Neural progenitor cell (in vitro differentiated cells): ENCODE measurements around the gene APOC4. TPM values are rescaled to one million over a fixed set of nuclear protein-coding genes. Genes with fewer than 3 reads are reported as not detected.
A peak's percentile ranks its signal among the peaks of the same experiment; 100 is the strongest.

Experiments
- DNase-seq: peaks from one replicate; pipeline ENCODE4 v3.0.0-alpha.2; 2016; ENCODE audit warnings: low spot score
- H2AFZ ChIP-seq: fragments of 200-600 bp; sonication (generic); replicated peaks from 2 replicates; pipeline ENCODE4 v1.6.1; 2016; ENCODE audit warnings: antibody characterized with exemption
- H3F3A ChIP-seq: fragments of 200-600 bp; sonication (generic); 2 replicates; pipeline ENCODE4 v1.6.1; 2016; ENCODE audit warnings: antibody characterized with exemption, low read depth
- H3K27ac ChIP-seq: fragments of 200-600 bp; sonication (generic); 2 replicates; pipeline ENCODE4 v1.5.1; 2016; ENCODE audit warnings: mild to moderate bottlenecking
- H3K27me3 ChIP-seq: fragments of 200-600 bp; sonication (generic); 2 replicates; pipeline ENCODE4 v1.6.1; 2016; ENCODE audit warnings: mild to moderate bottlenecking, moderate library complexity
- H3K36me3 ChIP-seq: fragments of 200-600 bp; sonication (generic); 2 replicates; pipeline ENCODE4 v1.5.1; 2016
- H3K4me1 ChIP-seq: fragments of 200-600 bp; sonication (generic); 2 replicates; pipeline ENCODE4 v1.6.1; 2016; ENCODE audit warnings: mixed run types
- H3K4me2 ChIP-seq: fragments of 200-600 bp; sonication (generic); 2 replicates; pipeline ENCODE4 v1.6.1; 2016
- H3K4me3 ChIP-seq: fragments of 200-600 bp; sonication (generic); 2 replicates; pipeline ENCODE4 v1.5.1; 2016
- H3K79me2 ChIP-seq: fragments of 200-600 bp; sonication (generic); 2 replicates; pipeline ENCODE4 v1.6.1; 2016; ENCODE audit warnings: low read depth
- H3K9ac ChIP-seq: fragments of 200-600 bp; sonication (generic); 2 replicates; pipeline ENCODE4 v1.6.1; 2016
- H3K9me3 ChIP-seq: fragments of 200-600 bp; sonication (generic); 2 replicates; pipeline ENCODE4 v1.5.1; 2016; ENCODE audit warnings: low read depth
- H4K20me1 ChIP-seq: fragments of 200-600 bp; sonication (generic); 2 replicates; pipeline ENCODE4 v1.6.1; 2016; ENCODE audit warnings: low read depth
- H3K27ac Mint-ChIP-seq: 3 replicates; pipeline ENCODE4 v1.8.0; 2021; ENCODE audit warnings: mixed read lengths
- H3K27me3 Mint-ChIP-seq: 2 replicates; pipeline ENCODE4 v1.8.0; 2022; ENCODE audit warnings: low read depth, mild to moderate bottlenecking, inconsistent platforms, moderate library complexity, mixed read lengths; ENCODE audit not compliant: insufficient read depth
- H3K36me3 Mint-ChIP-seq: 3 replicates; pipeline ENCODE4 v1.8.0; 2021; ENCODE audit warnings: mixed read lengths
- H3K4me1 Mint-ChIP-seq: 3 replicates; pipeline ENCODE4 v1.8.0; 2021; ENCODE audit warnings: mixed read lengths
- H3K4me3 Mint-ChIP-seq: 3 replicates; pipeline ENCODE4 v1.8.0; 2021; ENCODE audit warnings: mild to moderate bottlenecking, moderate library complexity, mixed read lengths
- H3K9me3 Mint-ChIP-seq: 3 replicates; pipeline ENCODE4 v1.8.0; 2020; ENCODE audit warnings: mixed read lengths
- EZH2 ChIP-seq: fragments of 200-600 bp; sonication (generic); IDR thresholded peaks from 2 replicates; pipeline ENCODE4 v1.6.1; 2017; ENCODE audit warnings: antibody characterized with exemption, mild to moderate bottlenecking, moderate library complexity
- EZH2phosphoT487 ChIP-seq: fragments of 200-600 bp; sonication (generic); IDR thresholded peaks from 2 replicates; pipeline ENCODE4 v1.6.1; 2017; ENCODE audit warnings: antibody characterized with exemption
- total RNA-seq: library from RNA; depleted of rRNA; stranded (reverse); fragments of >200 nt; gene quantifications from 2 replicates; pipeline ENCODE4 v1.2.3, GENCODE V29; 2015; ENCODE audit warnings: low replicate concordance
- TF ChIP-seq, protein P1 (sequence below): fragments of 200-600 bp; sonication (generic); IDR thresholded peaks from 2 replicates; pipeline ENCODE4 v1.5.1; 2017; ENCODE audit warnings: antibody characterized with exemption, mild to moderate bottlenecking

Gene APOC4
- total RNA-seq, 1 donor from 2014 or later = not detected

DNA sequence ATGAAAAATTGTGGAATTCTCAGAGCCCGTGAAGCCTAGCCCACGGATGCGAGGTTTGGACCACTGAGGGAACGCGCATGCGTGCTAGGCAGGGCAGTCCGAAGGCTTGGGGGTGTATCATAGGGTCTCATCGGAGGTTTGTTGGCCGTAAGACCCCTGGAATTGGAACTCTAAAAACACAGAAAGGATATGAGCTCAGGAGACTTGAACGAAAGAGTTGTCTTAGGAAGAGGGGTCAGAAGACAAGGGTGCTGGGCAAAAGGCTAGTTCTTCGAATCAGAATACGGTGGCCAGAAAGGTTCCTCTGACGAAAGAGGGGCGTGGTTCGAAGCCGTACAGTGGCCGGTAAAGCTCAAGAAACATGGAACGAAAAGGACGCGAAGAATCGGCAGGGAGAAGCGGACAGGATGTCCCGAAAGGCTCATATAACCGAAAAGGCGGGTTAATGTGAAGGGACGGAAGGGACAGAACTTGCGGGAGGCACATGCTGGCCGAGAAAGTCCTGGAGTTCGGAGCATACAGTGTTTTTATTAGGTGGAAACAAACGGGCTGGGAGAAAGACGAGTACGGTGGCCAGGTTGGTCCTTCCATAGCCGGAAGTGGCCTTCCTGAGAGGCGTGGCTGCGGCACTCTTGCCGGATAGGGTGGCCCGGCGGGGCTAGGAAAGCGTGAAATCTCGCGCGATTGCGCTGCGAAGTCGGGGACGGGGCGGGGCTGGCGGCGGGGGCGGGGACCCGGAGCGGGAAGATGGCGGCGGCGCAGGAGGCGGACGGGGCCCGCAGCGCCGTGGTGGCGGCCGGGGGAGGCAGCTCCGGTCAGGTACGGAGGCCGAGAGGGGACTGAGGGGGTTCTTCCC lies 12.8 kb downstream of the APOC4 start, which contains the start of gene CLPTM1:
TSS of gene CLPTM1 (plus strand) at position 732 of the 856 bp plus-strand sequence. CDS start at position 748, 16 bp downstream.
- peaks cover 1% of the 10 kb centered on the region for H3K36me3 Mint-ChIP-seq

DNA sequence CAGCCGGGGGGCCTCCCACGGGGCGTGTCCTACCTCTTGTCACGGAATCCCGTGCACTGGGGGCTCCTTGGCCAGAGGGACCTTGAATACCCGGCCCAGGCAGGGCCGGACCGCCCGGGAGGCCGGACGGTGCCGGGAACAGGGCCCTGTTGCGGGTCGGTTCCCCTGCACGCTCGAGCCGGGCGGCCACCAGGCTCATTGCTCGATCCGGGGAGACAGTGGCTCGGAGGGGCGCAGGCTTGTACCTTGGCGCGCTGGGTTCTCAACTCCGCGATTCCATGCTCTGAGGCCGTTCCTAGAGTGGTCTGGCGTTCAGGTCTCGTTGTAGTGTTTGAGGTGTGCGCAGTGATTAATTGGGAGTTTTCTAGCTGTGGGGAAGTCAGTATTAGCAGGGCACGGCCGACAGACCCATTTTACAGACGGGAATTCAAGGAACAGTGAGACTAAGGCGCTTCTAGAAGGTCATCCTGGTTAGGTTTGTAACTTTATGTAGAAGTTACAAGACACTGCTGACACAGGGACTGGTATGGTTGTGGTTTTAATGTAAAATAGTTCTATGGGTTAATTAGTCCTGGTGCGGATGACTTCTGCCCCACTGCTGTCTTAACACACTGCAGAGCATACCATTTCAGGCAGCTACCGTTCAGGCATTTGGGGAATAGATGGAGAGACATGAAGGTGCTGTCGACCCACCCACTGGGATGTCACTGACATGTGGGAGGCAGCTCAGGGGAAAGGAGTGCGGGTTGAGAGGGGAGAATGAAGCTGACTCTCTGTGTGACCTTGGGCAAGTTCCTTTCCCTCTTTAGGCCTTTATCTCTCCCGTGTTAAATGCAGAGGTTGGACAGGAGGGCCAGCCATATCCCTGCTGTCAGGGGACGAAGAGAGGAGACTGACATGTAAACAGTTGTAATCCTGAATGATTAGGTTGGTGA lies 13.7 kb downstream of the APOC4 start:
- H3K36me3 ChIP-seq = no peaks in the 10 kb centered on the region
- H3K9me3 ChIP-seq = no peaks in the 10 kb centered on the region
- H3K4me3 ChIP-seq = peak overlapping the region; percentile 98
- peaks cover 61% of the 10 kb centered on the region for H3K79me2 ChIP-seq
- H3K36me3 Mint-ChIP-seq = peaks cover 3% of the 10 kb centered on the region
- peak overlapping the region; percentile 100 for H3K4me2 ChIP-seq
- H3K4me1 Mint-ChIP-seq = peaks cover 34% of the 10 kb centered on the region
- TF ChIP-seq, protein P1, sequence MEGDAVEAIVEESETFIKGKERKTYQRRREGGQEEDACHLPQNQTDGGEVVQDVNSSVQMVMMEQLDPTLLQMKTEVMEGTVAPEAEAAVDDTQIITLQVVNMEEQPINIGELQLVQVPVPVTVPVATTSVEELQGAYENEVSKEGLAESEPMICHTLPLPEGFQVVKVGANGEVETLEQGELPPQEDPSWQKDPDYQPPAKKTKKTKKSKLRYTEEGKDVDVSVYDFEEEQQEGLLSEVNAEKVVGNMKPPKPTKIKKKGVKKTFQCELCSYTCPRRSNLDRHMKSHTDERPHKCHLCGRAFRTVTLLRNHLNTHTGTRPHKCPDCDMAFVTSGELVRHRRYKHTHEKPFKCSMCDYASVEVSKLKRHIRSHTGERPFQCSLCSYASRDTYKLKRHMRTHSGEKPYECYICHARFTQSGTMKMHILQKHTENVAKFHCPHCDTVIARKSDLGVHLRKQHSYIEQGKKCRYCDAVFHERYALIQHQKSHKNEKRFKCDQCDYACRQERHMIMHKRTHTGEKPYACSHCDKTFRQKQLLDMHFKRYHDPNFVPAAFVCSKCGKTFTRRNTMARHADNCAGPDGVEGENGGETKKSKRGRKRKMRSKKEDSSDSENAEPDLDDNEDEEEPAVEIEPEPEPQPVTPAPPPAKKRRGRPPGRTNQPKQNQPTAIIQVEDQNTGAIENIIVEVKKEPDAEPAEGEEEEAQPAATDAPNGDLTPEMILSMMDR = no peak
- TF ChIP-seq EZH2 (no peak), EZH2phosphoT487 (no peak)
- H3K4me1 ChIP-seq = peaks cover 7% of the 10 kb centered on the region
- H4K20me1 ChIP-seq = peaks cover 47% of the 10 kb centered on the region
- H3K4me3 Mint-ChIP-seq = peak overlapping the region; percentile 98
- H2AFZ ChIP-seq = peak overlapping the region; percentile 62
- peaks cover 7% of the 10 kb centered on the region for H3K27me3 Mint-ChIP-seq
- DNase-seq = no peak
- H3K9ac ChIP-seq = peak overlapping the region; percentile 99
- H3K27me3 ChIP-seq = no peaks in the 10 kb centered on the region
- peak overlapping the region; percentile 50 for H3K27ac ChIP-seq
- H3F3A ChIP-seq = peaks cover 20% of the 10 kb centered on the region
- H3K9me3 Mint-ChIP-seq = no peaks in the 10 kb centered on the region
- H3K27ac Mint-ChIP-seq = peak overlapping the region; percentile 50

More for the DNA sequence above, 12.8 kb downstream of the APOC4 start, which contains the start of gene CLPTM1:
- Mint-ChIP-seq H3K9me3 (no peaks in the 10 kb centered on the region), H3K4me1 (peaks cover 34% of the 10 kb centered on the region), H3K27ac (peak within 1 kb of the TSS; percentile 98), H3K4me3 (peak within 1 kb of the TSS; percentile 98), H3K27me3 (peaks cover 7% of the 10 kb centered on the region)
- Histone ChIP-seq H3K27ac (peak within 1 kb of the TSS; percentile 90), H3K9me3 (no peaks in the 10 kb centered on the region), H4K20me1 (peaks cover 43% of the 10 kb centered on the region), H3F3A (peaks cover 20% of the 10 kb centered on the region), H3K4me3 (peak within 1 kb of the TSS; percentile 98), H2AFZ (peak within 1 kb of the TSS; percentile 97), H3K9ac (peak within 1 kb of the TSS; percentile 99), H3K4me1 (peaks cover 7% of the 10 kb centered on the region), H3K4me2 (peak within 1 kb of the TSS; percentile 100), H3K79me2 (peaks cover 52% of the 10 kb centered on the region), H3K36me3 (no peaks in the 10 kb centered on the region), H3K27me3 (no peaks in the 10 kb centered on the region)
- TF ChIP-seq EZH2phosphoT487 (no peak), EZH2 (peak; percentile 12)
- DNase-seq = peak; percentile 99

DNA sequence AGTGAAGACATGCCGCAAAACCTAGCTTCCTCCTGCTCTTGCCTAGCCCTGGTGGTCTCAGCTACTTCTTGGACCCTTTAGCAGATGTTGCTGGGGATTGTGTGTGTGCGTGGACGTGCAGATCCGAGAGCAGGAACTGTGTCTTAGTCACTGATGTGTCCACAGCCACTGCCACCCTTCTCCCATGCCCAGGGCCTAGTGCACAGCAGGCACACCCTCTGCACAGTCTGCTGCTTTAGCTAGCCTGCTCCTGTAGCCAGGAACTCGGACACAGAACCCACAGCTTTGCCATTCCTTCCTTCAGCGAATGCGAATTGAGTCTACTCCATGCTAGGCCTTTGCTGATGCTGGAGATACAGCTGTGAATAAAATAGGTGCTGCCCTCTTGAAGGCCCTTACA lies 15.5 kb downstream of the APOC4 start:
- Histone ChIP-seq H3K4me2 (no peak overlapping the region), H3K4me1 (peaks cover 7% of the 10 kb centered on the region), H3K27ac (no peak overlapping the region), H3K79me2 (peaks cover 61% of the 10 kb centered on the region), H3K9ac (peak overlapping the region; percentile 99), H3K36me3 (no peaks in the 10 kb centered on the region), H2AFZ (no peak overlapping the region), H4K20me1 (peaks cover 47% of the 10 kb centered on the region), H3K4me3 (no peak overlapping the region), H3K9me3 (no peaks in the 10 kb centered on the region), H3F3A (peaks cover 14% of the 10 kb centered on the region), H3K27me3 (no peaks in the 10 kb centered on the region)
- DNase-seq = no peak
- H3K27me3 Mint-ChIP-seq = peaks cover 7% of the 10 kb centered on the region
- peaks cover 32% of the 10 kb centered on the region for H3K4me1 Mint-ChIP-seq
- H3K27ac Mint-ChIP-seq = no peak overlapping the region
- H3K4me3 Mint-ChIP-seq = peak overlapping the region; percentile 94
- H3K9me3 Mint-ChIP-seq = no peaks in the 10 kb centered on the region
- peaks cover 8% of the 10 kb centered on the region for H3K36me3 Mint-ChIP-seq
- TF ChIP-seq, protein P1 = no peak
- TF ChIP-seq EZH2 = no peak
- TF ChIP-seq EZH2phosphoT487 = no peak
